Measurements from ENCODE around the gene ANAPC1.
"Not testable (repeated sequence)": the region's sequence is repeated elsewhere in the genome, so short reads cannot be mapped to it uniquely, and the experiment has no call there.

DNA sequence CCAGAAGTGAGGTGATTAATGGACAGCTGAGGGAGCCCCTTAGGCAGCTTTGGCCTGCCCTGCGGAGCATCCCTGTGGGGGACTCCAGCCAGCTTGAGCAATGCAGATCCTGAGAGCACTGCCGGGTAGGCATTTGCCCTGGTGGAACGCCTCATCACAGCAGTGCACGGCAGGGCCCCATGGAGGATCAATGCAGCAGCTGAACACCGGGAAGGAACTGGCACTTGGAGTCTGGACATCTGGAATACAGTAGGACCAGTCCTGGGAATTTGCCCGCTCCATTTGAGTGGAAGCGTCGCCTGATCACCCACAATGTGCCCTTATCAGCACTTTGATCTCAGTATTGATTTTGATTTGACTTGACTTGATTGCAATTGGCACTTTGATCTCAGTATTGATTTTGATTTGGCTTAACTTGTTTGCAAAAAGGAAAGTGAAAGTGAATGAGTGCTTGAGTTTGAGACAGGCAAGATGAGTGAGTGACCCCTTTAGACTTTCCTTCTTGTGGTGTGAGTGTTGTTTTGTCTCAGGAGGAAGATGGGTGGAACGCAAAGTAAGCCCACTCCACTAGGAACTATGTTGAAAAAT lies 123.2 kb downstream of the ANAPC1 start:
- TF ChIP-seq EZH2 (IDR thresholded peaks at IDR 0.05; ENCODE audit: low read depth, unreplicated experiment); NANOG (IDR thresholded peaks at IDR 0.05; ENCODE audit: borderline replicate concordance); POLR2AphosphoS5 (IDR thresholded peaks at IDR 0.05; ENCODE audit: low read depth); CREB1 (CRISPR knock-in tag; IDR thresholded peaks at IDR 0.05; ENCODE audit: low read depth); EZH2phosphoT487 (IDR thresholded peaks at IDR 0.05; ENCODE audit: unreplicated experiment); JUNB (IDR thresholded peaks at IDR 0.05; ENCODE audit: unreplicated experiment); ZNF331 (CRISPR knock-in tag; IDR thresholded peaks at IDR 0.05; ENCODE audit: low read depth): not testable (repeated sequence)
- TF ChIP-seq, protein P1, sequence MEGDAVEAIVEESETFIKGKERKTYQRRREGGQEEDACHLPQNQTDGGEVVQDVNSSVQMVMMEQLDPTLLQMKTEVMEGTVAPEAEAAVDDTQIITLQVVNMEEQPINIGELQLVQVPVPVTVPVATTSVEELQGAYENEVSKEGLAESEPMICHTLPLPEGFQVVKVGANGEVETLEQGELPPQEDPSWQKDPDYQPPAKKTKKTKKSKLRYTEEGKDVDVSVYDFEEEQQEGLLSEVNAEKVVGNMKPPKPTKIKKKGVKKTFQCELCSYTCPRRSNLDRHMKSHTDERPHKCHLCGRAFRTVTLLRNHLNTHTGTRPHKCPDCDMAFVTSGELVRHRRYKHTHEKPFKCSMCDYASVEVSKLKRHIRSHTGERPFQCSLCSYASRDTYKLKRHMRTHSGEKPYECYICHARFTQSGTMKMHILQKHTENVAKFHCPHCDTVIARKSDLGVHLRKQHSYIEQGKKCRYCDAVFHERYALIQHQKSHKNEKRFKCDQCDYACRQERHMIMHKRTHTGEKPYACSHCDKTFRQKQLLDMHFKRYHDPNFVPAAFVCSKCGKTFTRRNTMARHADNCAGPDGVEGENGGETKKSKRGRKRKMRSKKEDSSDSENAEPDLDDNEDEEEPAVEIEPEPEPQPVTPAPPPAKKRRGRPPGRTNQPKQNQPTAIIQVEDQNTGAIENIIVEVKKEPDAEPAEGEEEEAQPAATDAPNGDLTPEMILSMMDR (conservative IDR thresholded peaks at IDR 0.05; ENCODE audit: low read depth in 2 of 2) = not testable (repeated sequence)
- TF ChIP-seq, protein P2, sequence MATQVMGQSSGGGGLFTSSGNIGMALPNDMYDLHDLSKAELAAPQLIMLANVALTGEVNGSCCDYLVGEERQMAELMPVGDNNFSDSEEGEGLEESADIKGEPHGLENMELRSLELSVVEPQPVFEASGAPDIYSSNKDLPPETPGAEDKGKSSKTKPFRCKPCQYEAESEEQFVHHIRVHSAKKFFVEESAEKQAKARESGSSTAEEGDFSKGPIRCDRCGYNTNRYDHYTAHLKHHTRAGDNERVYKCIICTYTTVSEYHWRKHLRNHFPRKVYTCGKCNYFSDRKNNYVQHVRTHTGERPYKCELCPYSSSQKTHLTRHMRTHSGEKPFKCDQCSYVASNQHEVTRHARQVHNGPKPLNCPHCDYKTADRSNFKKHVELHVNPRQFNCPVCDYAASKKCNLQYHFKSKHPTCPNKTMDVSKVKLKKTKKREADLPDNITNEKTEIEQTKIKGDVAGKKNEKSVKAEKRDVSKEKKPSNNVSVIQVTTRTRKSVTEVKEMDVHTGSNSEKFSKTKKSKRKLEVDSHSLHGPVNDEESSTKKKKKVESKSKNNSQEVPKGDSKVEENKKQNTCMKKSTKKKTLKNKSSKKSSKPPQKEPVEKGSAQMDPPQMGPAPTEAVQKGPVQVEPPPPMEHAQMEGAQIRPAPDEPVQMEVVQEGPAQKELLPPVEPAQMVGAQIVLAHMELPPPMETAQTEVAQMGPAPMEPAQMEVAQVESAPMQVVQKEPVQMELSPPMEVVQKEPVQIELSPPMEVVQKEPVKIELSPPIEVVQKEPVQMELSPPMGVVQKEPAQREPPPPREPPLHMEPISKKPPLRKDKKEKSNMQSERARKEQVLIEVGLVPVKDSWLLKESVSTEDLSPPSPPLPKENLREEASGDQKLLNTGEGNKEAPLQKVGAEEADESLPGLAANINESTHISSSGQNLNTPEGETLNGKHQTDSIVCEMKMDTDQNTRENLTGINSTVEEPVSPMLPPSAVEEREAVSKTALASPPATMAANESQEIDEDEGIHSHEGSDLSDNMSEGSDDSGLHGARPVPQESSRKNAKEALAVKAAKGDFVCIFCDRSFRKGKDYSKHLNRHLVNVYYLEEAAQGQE (IDR thresholded peaks at IDR 0.05; ENCODE audit: unreplicated experiment) = not testable (repeated sequence)
